AG10803 (cell line): ENCODE data around the gene KLHDC3.

Experiments used
- DNase-seq: peaks from one replicate; pipeline ENCODE4 v3.0.0; 2010; ENCODE audit warnings: low read depth
- H3K4me3 ChIP-seq: 2 replicates; pipeline ENCODE4 v1.5.1; 2011; ENCODE audit warnings: mild to moderate bottlenecking, low read length, control low read depth
- TF ChIP-seq, protein P1 (sequence below): conservative IDR thresholded peaks from 2 replicates; pipeline ENCODE4 v1.5.1; 2011; ENCODE audit warnings: mild to moderate bottlenecking, low read length, control low read depth, inconsistent platforms

KLHDC3 gene

DNA sequence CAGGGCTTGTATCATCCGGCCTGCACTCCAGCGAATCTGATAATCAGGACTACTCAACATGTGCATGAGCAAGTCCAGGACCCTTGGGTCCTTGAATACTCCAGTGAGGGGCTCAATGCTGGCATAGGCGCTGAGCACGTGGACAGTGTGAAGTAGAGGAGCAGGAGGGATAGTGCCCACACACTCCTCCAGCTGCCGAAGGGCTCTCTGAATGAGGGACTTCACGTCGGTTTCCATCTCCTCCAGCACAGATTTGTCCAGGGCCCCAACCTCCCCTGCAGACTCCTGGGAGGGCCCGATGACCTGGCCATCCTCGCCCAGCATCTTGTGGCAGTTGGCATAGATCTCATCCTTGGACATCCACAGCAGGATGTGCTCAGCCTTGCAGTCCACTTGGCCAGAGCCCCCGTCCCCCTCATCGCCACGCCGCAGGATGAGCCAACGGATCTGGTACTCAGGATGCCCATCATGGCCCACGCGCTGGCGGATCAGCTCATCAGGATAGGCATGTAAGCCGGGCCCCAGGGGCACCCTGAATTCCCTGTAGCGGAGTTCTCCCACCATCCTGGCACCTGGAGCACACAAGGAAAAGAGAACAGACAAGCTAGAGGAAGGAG lies 38.3 kb downstream of the KLHDC3 start:
- DNase-seq, result no peak
- H3K4me3 ChIP-seq, result peak overlapping the region; percentile 93
- TF ChIP-seq, protein P1, sequence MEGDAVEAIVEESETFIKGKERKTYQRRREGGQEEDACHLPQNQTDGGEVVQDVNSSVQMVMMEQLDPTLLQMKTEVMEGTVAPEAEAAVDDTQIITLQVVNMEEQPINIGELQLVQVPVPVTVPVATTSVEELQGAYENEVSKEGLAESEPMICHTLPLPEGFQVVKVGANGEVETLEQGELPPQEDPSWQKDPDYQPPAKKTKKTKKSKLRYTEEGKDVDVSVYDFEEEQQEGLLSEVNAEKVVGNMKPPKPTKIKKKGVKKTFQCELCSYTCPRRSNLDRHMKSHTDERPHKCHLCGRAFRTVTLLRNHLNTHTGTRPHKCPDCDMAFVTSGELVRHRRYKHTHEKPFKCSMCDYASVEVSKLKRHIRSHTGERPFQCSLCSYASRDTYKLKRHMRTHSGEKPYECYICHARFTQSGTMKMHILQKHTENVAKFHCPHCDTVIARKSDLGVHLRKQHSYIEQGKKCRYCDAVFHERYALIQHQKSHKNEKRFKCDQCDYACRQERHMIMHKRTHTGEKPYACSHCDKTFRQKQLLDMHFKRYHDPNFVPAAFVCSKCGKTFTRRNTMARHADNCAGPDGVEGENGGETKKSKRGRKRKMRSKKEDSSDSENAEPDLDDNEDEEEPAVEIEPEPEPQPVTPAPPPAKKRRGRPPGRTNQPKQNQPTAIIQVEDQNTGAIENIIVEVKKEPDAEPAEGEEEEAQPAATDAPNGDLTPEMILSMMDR, result no peak

DNA sequence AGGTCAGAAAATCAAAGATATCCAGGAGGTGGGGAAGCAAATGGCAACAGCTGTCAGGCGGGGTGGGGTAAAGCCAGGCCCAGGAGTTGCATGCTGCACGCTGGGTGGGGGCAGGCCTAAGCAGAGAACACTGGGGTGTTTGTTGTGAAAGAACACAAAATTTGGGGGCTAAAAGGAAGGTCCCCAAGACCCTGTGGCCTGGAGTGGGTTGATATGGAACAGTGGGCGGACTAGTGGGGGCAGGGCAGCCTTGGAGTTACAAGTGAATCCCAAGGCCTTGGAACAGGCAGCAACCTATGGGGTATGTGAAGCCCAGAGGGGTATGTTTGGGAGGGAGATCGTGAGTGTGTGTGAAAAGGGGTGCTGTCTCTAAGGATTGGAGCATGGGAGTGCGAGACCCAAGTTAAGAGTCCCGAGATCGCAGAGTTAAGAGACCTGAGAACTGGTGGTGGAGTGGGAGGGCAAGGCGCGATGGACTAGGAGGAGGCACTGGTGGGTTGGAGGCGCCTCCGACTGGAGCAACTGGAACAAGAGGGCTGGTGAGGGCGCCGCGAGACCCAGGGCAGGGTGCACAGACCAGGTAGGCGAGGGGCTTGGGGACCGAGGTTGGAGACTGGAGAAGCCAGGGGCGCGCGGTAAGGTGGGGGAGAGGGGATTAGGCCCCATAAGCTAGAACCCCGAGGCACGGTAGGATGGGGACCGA lies 38.9 kb downstream of the KLHDC3 start:
- DNase-seq, result no peak
- TF ChIP-seq, protein P1, result no peak

DNA sequence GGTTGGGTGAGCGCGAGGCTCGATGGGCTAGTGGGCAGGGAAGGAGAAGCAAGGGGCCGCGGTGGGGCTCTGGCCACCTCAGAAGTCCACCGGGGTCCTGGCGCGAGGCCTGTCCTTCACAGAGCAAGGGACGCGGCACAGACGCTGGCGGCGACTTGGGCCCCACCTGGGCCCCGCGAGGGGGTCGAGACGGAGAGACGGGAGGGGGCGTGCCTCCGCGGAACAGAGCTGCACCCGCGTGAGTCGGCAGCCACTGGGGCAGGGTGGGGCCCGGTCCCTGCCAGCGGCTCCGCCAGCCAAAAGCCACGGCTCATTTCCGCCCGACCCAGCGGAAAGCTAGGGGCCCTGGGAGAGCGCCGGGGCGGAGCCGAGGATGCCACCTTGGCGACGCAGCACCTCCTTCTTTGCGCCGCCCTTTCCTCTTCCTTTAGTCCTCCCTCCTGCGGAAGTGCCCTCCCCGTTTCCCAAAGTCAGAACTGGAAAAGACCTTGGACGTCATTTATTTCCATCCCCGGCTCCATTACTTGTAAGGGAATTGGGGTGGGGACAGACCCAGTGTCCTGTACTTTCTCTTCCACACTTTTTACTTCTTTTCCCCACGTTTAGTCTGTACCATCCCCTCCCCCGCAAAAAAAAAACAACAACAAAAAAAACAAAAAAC lies 39.6 kb downstream of the KLHDC3 start, which contains the start of gene CUL7:
TSS of gene CUL7 (minus strand) at position 307 of the 661 bp plus-strand sequence. CDS start 1,063 bp downstream, outside the sequence.
- TF ChIP-seq, protein P1, result no peak
- peak; percentile 95 for DNase-seq

More for the DNA sequence above, 38.9 kb downstream of the KLHDC3 start:
- H3K4me3 ChIP-seq, result peak overlapping the region; percentile 93

DNA sequence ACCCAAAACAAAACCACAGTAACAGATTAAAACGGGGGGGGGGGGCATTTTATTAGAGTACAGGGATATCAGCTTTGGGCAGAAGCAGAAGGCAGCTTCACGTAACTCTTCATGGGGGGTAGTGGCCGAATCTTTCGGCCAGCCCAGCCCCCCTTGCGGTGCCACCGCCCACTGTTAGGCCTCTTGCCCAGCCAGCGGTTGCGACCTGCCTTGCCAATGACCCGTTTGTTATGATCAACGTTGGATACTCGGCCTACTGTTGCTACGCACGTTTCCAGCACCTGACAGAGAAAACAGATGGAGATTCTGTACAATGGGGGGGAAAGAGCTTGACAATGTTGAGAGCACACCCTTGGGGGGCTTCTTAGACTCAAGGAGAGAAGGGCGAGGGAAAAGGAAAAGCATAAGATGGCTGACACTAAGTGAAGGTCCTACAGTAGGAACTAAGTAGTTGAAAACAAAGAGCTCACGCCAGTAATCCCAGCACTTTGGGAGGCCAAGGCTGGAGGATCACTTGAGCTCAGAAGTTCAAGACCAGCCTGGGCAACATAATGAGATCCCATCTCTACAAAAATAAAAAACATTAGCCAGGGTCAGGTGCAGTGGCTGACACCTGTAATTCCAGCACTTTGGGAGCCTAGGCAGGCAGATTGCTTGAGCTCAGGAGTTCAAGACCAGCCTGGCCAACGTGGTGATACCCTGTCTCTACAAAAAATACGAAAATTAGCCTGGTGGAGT lies 40.3 kb downstream of the KLHDC3 start:
- peak overlapping the region; percentile 93 for H3K4me3 ChIP-seq
- DNase-seq, result no peak
- TF ChIP-seq, protein P1, result no peak

More for the DNA sequence above, 39.6 kb downstream of the KLHDC3 start, which contains the start of gene CUL7:
- peak within 1 kb of the TSS; percentile 93 for H3K4me3 ChIP-seq

DNA sequence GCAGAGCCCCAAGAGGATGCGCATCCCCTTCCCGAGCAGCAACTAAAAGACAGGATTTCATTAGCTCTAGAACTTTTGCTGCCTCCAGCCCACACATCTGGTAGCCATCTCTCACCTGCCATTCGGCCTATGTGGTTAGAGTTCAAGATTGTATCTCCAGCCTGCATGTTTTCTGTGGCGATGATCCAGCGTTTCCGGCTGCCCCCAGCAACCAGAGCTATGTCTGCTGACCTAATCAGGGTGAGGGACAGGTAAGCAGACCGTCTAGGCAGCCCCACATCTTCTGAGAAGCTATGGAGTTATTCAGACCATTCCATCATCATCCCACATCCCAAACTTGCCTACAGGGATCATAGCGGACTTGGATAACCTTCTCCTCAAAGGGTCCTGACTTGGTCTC lies 41.9 kb downstream of the KLHDC3 start:
- TF ChIP-seq, protein P1, result no peak
- DNase-seq, result no peak
- no peak overlapping the region for H3K4me3 ChIP-seq

DNA sequence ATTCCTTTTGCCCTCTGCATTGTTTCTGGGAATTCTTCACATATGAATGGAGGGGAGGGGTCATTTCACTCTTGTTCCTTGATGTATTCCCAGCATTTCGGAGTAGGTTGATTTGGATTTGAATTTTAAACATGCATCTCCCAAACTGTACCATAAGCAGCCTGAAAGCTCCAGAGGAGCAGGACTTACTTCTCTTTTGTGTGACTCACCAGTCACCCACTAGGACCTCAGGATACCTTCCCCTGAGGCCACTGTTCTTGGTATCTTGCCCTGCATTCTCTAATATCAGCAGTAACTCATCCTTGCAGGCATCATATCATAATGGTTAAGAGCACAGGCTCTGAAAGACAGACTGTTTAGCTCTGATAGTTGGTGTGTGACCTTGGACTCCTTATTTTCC lies 44.5 kb downstream of the KLHDC3 start:
- TF ChIP-seq, protein P1, result no peak
- DNase-seq, result no peak

More for the DNA sequence above, 44.5 kb downstream of the KLHDC3 start:
- peak overlapping the region; percentile 99 for H3K4me3 ChIP-seq
